Adrenal gland (tissue), 5 donors: Measurements from ENCODE around the gene PCGF3.
"Not testable (repeated sequence)": the region's sequence is repeated elsewhere in the genome, so short reads cannot be mapped to it uniquely, and the experiment has no call there.

ENCODE experiments used
- POLR2A ChIP-seq, 2 donors: fragments of 450-650 bp; IDR thresholded peaks; one replicate each; pipeline ENCODE4 v1.6.1; 2017; ENCODE audit warnings: antibody characterized with exemption in 2 of 2, mild to moderate bottlenecking in 2 of 2, moderate library complexity in 1 of 2
- TF ChIP-seq, protein P1 (sequence below), 6 experiments: fragments of 450-650 bp in 4 of 6; fragments of 200-600 bp in 2 of 6; sonication (generic) in 1 of 6; IDR thresholded peaks; 1 replicate in 5 of 6; 2 replicates in 1 of 6; pipeline versions ENCODE4 v1.5.1 to v1.8.0; 2016 to 2021; ENCODE audit warnings: antibody characterized with exemption in 6 of 6, mild to moderate bottlenecking in 2 of 6, moderate library complexity in 1 of 6
- donor health status: DM: no; HTN: no; CAD: no.

DNA sequence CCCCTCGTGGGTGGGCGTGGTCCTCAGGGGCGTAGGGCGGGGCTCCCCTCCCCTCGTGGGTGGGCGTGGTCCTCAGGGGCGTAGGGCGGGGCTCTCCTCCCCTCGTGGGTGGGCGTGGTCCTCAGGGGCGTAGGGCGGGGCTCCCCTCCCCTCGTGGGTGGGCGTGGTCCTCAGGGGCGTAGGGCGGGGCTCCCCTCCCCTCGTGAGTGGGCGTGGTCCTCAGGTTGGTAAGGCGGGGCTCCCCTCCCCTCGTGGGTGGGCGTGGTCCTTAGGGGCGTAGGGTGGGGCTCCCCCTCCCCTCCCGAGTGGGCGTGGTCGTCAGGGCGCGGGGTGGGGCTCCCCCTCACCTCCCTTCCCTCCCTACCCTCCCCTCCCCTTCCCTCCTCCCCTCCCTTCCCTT is 26.3 kb downstream of the PCGF3 start:
- TF ChIP-seq POLR2A (IDR thresholded peaks at IDR 0.05), result not testable (repeated sequence)
- TF ChIP-seq, protein P1, sequence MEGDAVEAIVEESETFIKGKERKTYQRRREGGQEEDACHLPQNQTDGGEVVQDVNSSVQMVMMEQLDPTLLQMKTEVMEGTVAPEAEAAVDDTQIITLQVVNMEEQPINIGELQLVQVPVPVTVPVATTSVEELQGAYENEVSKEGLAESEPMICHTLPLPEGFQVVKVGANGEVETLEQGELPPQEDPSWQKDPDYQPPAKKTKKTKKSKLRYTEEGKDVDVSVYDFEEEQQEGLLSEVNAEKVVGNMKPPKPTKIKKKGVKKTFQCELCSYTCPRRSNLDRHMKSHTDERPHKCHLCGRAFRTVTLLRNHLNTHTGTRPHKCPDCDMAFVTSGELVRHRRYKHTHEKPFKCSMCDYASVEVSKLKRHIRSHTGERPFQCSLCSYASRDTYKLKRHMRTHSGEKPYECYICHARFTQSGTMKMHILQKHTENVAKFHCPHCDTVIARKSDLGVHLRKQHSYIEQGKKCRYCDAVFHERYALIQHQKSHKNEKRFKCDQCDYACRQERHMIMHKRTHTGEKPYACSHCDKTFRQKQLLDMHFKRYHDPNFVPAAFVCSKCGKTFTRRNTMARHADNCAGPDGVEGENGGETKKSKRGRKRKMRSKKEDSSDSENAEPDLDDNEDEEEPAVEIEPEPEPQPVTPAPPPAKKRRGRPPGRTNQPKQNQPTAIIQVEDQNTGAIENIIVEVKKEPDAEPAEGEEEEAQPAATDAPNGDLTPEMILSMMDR (IDR thresholded peaks at IDR 0.05), result not testable (repeated sequence)
